ENCODE results near the gene PIK3CA.

DNA sequence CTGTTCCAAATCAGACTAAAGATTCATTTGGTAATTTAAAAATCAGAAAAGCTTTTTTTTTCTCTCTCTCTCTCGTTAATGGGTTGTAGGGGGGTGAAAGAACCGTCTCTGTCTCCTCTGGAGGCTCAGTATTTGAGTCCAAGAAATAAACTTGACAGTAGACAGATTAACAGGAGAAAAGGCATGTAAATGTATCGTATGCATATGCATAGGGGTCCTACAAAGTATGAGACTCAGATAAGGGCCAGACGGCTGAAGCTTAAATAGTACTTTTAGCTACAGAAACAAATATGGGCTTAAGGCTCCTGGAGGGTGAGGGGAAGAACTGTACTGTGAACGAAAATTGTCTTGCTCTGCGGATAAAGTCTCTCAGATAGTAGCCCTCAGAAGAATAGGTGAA lies 42.4 kb downstream of the PIK3CA start:
- no peak for TF ChIP-seq EZH2 (IDR thresholded peaks at IDR 0.05)
- TF ChIP-seq, protein P1, sequence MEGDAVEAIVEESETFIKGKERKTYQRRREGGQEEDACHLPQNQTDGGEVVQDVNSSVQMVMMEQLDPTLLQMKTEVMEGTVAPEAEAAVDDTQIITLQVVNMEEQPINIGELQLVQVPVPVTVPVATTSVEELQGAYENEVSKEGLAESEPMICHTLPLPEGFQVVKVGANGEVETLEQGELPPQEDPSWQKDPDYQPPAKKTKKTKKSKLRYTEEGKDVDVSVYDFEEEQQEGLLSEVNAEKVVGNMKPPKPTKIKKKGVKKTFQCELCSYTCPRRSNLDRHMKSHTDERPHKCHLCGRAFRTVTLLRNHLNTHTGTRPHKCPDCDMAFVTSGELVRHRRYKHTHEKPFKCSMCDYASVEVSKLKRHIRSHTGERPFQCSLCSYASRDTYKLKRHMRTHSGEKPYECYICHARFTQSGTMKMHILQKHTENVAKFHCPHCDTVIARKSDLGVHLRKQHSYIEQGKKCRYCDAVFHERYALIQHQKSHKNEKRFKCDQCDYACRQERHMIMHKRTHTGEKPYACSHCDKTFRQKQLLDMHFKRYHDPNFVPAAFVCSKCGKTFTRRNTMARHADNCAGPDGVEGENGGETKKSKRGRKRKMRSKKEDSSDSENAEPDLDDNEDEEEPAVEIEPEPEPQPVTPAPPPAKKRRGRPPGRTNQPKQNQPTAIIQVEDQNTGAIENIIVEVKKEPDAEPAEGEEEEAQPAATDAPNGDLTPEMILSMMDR (IDR thresholded peaks at IDR 0.05), result no peak
- TF ChIP-seq EZH2phosphoT487 (IDR thresholded peaks at IDR 0.05), result no peak
